CD14-positive monocyte (primary cell): ENCODE results near the gene RNF34. TPM values are rescaled to one million over a fixed set of nuclear protein-coding genes. Genes with fewer than 3 reads are reported as not detected.
A peak's percentile ranks its signal among the peaks of the same experiment; 100 is the strongest.

Experiments used
- DNase-seq, 3 donors: peaks; one replicate each; pipeline ENCODE4 v3.0.0-alpha.2; 2011 to 2022
- H2AFZ ChIP-seq: 2 replicates; pipeline ENCODE4 v1.6.0; 2012; ENCODE audit warnings: mild to moderate bottlenecking, low read depth, low read length, inconsistent platforms; ENCODE audit not compliant: insufficient read depth, poor library complexity, severe bottlenecking
- H3K27ac ChIP-seq, 2 donors: 1 replicate in 1 of 2; 2 replicates in 1 of 2; pipeline ENCODE4 v1.5.1; 2012 to 2013; ENCODE audit warnings: low read length in 2 of 2, control low read depth in 1 of 2, inconsistent platforms in 1 of 2, low read depth in 1 of 2, mild to moderate bottlenecking in 1 of 2
- H3K27me3 ChIP-seq, 2 donors: one replicate each; pipeline versions ENCODE4 v1.6.0 to v1.6.1; 2011 to 2013; ENCODE audit warnings: low read length in 2 of 2; ENCODE audit not compliant: control insufficient read depth in 2 of 2, insufficient read depth in 2 of 2
- H3K36me3 ChIP-seq, 2 donors: replicated peaks in 1 of 2; 1 replicate in 1 of 2; 2 replicates in 1 of 2; pipeline versions ENCODE4 v1.5.1 to v1.6.1; 2012 to 2013; ENCODE audit warnings: low read length in 2 of 2, control low read depth in 1 of 2, inconsistent platforms in 1 of 2, mild to moderate bottlenecking in 1 of 2; ENCODE audit not compliant: insufficient read depth in 2 of 2, control insufficient read depth in 1 of 2
- H3K4me1 ChIP-seq, 2 donors: 1 replicate in 1 of 2; 2 replicates in 1 of 2; pipeline versions ENCODE4 v1.5.1 to v1.6.1; 2012 to 2013; ENCODE audit warnings: low read length in 2 of 2, control low read depth in 1 of 2, inconsistent platforms in 1 of 2, mild to moderate bottlenecking in 1 of 2, moderate library complexity in 1 of 2; ENCODE audit not compliant: insufficient read depth in 2 of 2, control insufficient read depth in 1 of 2
- H3K4me2 ChIP-seq: replicated peaks from 2 replicates; pipeline ENCODE3; 2012; ENCODE audit warnings: low read length, moderate library complexity, mild to moderate bottlenecking; ENCODE audit not compliant: poor library complexity, severe bottlenecking; ENCODE audit errors: extremely low read depth
- H3K4me3 ChIP-seq, 3 experiments: fragments of 200-600 bp in 1 of 3; sonication (generic) in 1 of 3; replicated peaks in 1 of 3; 1 replicate in 2 of 3; 2 replicates in 1 of 3; pipeline ENCODE4 v1.5.1; 2011 to 2013; ENCODE audit warnings: low read length in 3 of 3, mild to moderate bottlenecking in 3 of 3, control low read depth in 2 of 3, low read depth in 2 of 3, inconsistent platforms in 1 of 3, moderate library complexity in 1 of 3
- H3K79me2 ChIP-seq: 2 replicates; pipeline ENCODE4 v1.6.0; 2012; ENCODE audit warnings: mild to moderate bottlenecking, control low read depth, inconsistent platforms, low read length, moderate library complexity; ENCODE audit not compliant: insufficient read depth
- H3K9ac ChIP-seq: 2 replicates; pipeline ENCODE4 v1.6.0; 2017; ENCODE audit warnings: low read length, mild to moderate bottlenecking; ENCODE audit not compliant: insufficient read depth, poor library complexity, severe bottlenecking
- H3K9me3 ChIP-seq, 2 donors: replicated peaks in 1 of 2; 1 replicate in 1 of 2; 2 replicates in 1 of 2; pipeline versions ENCODE4 v1.5.1 to v1.6.1; 2012 to 2013; ENCODE audit warnings: low read length in 2 of 2, control low read depth in 1 of 2; ENCODE audit not compliant: control insufficient read depth in 1 of 2, insufficient read depth in 1 of 2
- H4K20me1 ChIP-seq: 2 replicates; pipeline ENCODE4 v1.6.0; 2012; ENCODE audit warnings: mild to moderate bottlenecking, low read length, control low read depth, moderate library complexity; ENCODE audit not compliant: insufficient read depth
- H3K27ac Mint-ChIP-seq, 7 donors: one replicate each; pipeline ENCODE4 v1.8.0; 2020; ENCODE audit warnings: mild to moderate bottlenecking in 7 of 7, mixed read lengths in 7 of 7, moderate library complexity in 6 of 7, inconsistent platforms in 2 of 7
- H3K27me3 Mint-ChIP-seq, 3 donors: one replicate each; pipeline ENCODE4 v1.8.0; 2021 to 2022; ENCODE audit warnings: low read depth in 3 of 3, mild to moderate bottlenecking in 3 of 3, mixed read lengths in 3 of 3, moderate library complexity in 3 of 3, inconsistent platforms in 1 of 3
- H3K36me3 Mint-ChIP-seq, 2 donors: one replicate each; pipeline ENCODE4 v1.8.0; 2020; ENCODE audit warnings: mixed read lengths in 2 of 2, inconsistent platforms in 1 of 2, mild to moderate bottlenecking in 1 of 2
- H3K4me1 Mint-ChIP-seq: one replicate; pipeline ENCODE4 v1.8.0; 2020; ENCODE audit warnings: mild to moderate bottlenecking, mixed read lengths
- H3K4me3 Mint-ChIP-seq, 2 donors: one replicate each; pipeline ENCODE4 v1.8.0; 2020; ENCODE audit warnings: mild to moderate bottlenecking in 2 of 2, mixed read lengths in 2 of 2, moderate library complexity in 1 of 2
- H3K9me3 Mint-ChIP-seq, 7 donors: one replicate each; pipeline ENCODE4 v1.8.0; 2020 to 2022; ENCODE audit warnings: mixed read lengths in 7 of 7, mild to moderate bottlenecking in 6 of 7, moderate library complexity in 6 of 7, inconsistent platforms in 2 of 7
- CTCF ChIP-seq: fragments of 200-600 bp; IDR thresholded peaks from one replicate; pipeline ENCODE4 v1.8.0; 2022; ENCODE audit warnings: antibody characterized with exemption, mild to moderate bottlenecking
- WGBS: methylation state at CpG from one replicate; pipeline ENCODE4 v1.1.5; 2013; ENCODE audit warnings: missing lambda C conversion rate; ENCODE audit not compliant: insufficient coverage; 5-methylcytosine and 5-hydroxymethylcytosine counted together
- intact Hi-C, 2 donors: fragments of 100-400 bp; cut with micrococcal nuclease; formaldehyde crosslinking; loops; one replicate each; pipeline versions ENCODE4 v1.15.0 to v1.15.1; 2023
- polyA plus RNA-seq, 3 donors: library from polyadenylated mRNA; depleted of rRNA in 1 of 3; unstranded in 2 of 3; stranded (reverse) in 1 of 3; fragments of 300-500 nt in 2 of 3; fragments of >200 nt in 1 of 3; fragmentation: Illumina TruSeq in 2 of 3; gene quantifications; 1 replicate in 2 of 3; 2 replicates in 1 of 3; pipeline ENCODE4 v1.2.3, GENCODE V29; 2012 to 2021

The RNF34 gene
- polyA plus RNA-seq, 3 donors = 15.5 to 23.8 (median 19.2) TPM

GRCh38 chr12:121430833-121431415 lies 31.0 kb downstream of the RNF34 start:
- TF ChIP-seq CTCF = no peak
- DNase-seq = no peak
- Histone ChIP-seq H2AFZ (no peak overlapping the region), H3K4me1 (peaks cover 23 to 25% of the 10 kb centered on the region in 2 donors), H4K20me1 (peaks cover 38% of the 10 kb centered on the region), H3K9ac (no peak overlapping the region), H3K79me2 (peaks cover 38% of the 10 kb centered on the region), H3K4me2 (no peak overlapping the region), H3K27me3 (no peaks in the 10 kb centered on the region), H3K36me3 (peaks cover 62 to 85% of the 10 kb centered on the region in 2 donors), H3K4me3 (no peak overlapping the region), H3K27ac (no peak overlapping the region), H3K9me3 (no peaks in the 10 kb centered on the region)
- Mint-ChIP-seq H3K9me3 (no peaks in the 10 kb centered on the region), H3K36me3 (peaks cover 77 to 87% of the 10 kb centered on the region in 2 donors), H3K4me1 (peaks cover 32% of the 10 kb centered on the region), H3K4me3 (no peak overlapping the region), H3K27ac (peak overlapping the region in 2 of 7 donors; percentile 18 to 25), H3K27me3 (peaks cover 0 to 2% (median 0%) of the 10 kb centered on the region in 3 donors)
- intact Hi-C loops = no loop called here
- WGBS = 90% methylated on average over 3 of the region's 6 CpGs

GRCh38 chr12:121432740-121433480 lies 33.0 kb downstream of the RNF34 start:
- Histone ChIP-seq H3K9me3 (no peaks in the 10 kb centered on the region), H3K4me2 (no peak overlapping the region), H3K4me1 (peaks cover 10 to 11% of the 10 kb centered on the region in 2 donors), H2AFZ (no peak overlapping the region), H4K20me1 (peaks cover 34% of the 10 kb centered on the region), H3K36me3 (peaks cover 60 to 81% of the 10 kb centered on the region in 2 donors), H3K27ac (no peak overlapping the region), H3K79me2 (peaks cover 21% of the 10 kb centered on the region), H3K4me3 (no peak overlapping the region), H3K27me3 (no peaks in the 10 kb centered on the region), H3K9ac (no peak overlapping the region)
- no peak for TF ChIP-seq CTCF
- peaks cover 0 to 2% (median 0%) of the 10 kb centered on the region in 3 donors for H3K27me3 Mint-ChIP-seq
- H3K36me3 Mint-ChIP-seq = peaks cover 82 to 98% of the 10 kb centered on the region in 2 donors
- H3K27ac Mint-ChIP-seq = peak overlapping the region in 4 of 7 donors; percentile 13 to 74 (median 60)
- peaks cover 0 to 3% (median 0%) of the 10 kb centered on the region in 7 donors for H3K9me3 Mint-ChIP-seq
- 20% methylated on average over 9 of the region's 11 CpGs for WGBS
- peaks cover 23% of the 10 kb centered on the region for H3K4me1 Mint-ChIP-seq
- no peak overlapping the region for H3K4me3 Mint-ChIP-seq
- DNase-seq = no peak
- intact Hi-C loops = no loop called here
